Measurements from ENCODE around the gene DDX3X. TPM values are rescaled to one million over a fixed set of nuclear protein-coding genes. Genes with fewer than 3 reads are reported as not detected.
"Not testable (repeated sequence)": the region's sequence is repeated elsewhere in the genome, so short reads cannot be mapped to it uniquely, and the experiment has no call there.

DDX3X gene
- total RNA-seq (2014; rRNA removed; shearing (Covaris generic)) = 201 and 220 TPM in 2 replicates

DNA sequence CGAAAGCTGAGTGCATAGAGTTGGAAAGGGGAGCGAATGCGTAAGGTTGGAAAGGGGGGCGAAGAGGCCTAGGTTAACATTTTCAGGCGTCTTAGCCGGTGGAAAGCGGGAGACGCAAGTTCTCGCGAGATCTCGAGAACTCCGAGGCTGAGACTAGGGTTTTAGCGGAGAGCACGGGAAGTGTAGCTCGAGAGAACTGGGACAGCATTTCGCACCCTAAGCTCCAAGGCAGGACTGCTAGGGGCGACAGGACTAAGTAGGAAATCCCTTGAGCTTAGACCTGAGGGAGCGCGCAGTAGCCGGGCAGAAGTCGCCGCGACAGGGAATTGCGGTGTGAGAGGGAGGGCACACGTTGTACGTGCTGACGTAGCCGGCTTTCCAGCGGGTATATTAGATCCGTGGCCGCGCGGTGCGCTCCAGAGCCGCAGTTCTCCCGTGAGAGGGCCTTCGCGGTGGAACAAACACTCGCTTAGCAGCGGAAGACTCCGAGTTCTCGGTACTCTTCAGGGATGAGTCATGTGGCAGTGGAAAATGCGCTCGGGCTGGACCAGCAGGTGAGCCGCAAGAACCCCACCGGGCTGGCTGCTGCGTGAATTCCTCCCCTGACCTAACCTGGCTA lies at the start of gene DDX3X:
Gene DDX3X, plus strand, starts transcription at position 419 of the 619 bp plus-strand sequence. Its CDS starts 91 bp downstream, at position 510.
- Histone ChIP-seq H3K4me1 (no peaks in the 10 kb centered on the region), H3K36me3 (peaks cover 7% of the 10 kb centered on the region; the same call in 1 of the 2 replicates)
- DNase-seq = peak; percentile 74 to 84

DNA sequence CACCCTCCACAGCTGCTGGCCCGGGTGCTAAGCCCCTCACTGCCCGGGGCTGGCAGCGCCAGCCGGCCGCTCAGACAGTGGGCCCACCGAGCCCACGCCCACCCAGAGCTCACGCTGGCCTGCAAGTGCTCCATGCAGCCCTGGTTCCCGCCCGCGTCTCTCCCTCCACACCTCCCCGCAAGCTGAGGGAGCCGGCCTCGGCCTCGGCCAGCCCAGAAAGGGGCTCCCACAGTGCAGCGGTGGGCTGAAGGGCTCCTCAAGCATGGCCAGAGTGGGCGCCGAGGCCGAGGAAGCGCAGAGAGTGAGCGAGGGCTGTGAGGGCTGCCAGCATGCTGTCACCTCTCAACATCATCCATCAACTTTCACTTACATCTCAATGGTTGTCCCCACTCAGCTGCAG lies 48.0 kb upstream of the DDX3X start:
- H3K36me3 ChIP-seq; H3K9me3 ChIP-seq (replicated peaks); H3K4me1 ChIP-seq; H3K27ac ChIP-seq; H3K27me3 ChIP-seq; DNase-seq; H3K4me3 ChIP-seq: not testable (repeated sequence)

More for the DNA sequence above, at the start of gene DDX3X:
- Histone ChIP-seq H3K27ac (peak within 1 kb of the TSS; percentile 98), H3K4me3 (peak within 1 kb of the TSS; percentile 95), H3K27me3 (no peaks in the 10 kb centered on the region), H3K9me3 (replicated peaks) (no peaks in the 10 kb centered on the region)

DNA sequence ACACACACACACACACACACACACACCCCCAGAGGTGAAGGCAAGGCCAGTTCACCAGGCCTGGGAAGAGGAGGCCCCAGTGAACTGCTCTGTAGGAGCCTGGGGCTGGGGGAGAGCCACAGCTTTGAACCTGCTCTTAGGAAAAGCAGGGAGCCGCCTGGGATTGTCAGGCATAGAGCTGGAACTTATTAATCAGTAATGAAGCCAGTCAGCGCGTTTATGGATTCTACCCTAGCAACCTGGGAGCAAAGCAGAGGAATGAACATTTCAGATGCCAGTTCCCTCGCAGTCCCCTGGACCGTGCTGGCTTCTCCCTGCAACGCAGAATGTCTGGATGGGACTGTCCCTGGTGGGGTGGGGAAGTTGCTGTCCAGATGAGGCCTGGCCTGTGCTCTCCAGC lies 45.3 kb upstream of the DDX3X start:
- H3K27ac ChIP-seq = no peak overlapping the region
- H3K4me1 ChIP-seq = no peaks in the 10 kb centered on the region
- DNase-seq = no peak
- H3K9me3 ChIP-seq (replicated peaks) = no peaks in the 10 kb centered on the region
- H3K27me3 ChIP-seq = no peaks in the 10 kb centered on the region
- H3K4me3 ChIP-seq = no peak overlapping the region
- H3K36me3 ChIP-seq = no peaks in the 10 kb centered on the region

DNA sequence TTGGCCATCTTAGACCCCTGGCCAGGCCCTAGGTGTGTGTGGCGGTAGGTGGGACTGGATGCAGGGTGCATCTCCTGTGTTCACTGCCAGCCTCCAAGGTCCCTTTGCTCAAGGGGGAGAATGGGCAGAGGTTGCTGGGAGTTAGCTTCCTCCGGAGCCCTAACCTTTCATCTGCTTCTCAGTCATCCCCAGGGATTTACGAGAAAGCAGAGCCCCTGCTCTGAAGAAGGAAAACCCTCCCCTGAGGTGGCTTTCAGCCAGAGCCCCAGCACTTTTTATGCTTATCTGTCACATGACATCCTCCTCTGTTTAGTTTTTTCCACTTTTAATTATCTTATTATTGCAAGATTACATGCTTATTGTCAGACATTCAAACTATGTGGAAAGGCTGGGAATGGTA lies 44.9 kb upstream of the DDX3X start:
- Histone ChIP-seq H3K27ac (no peak overlapping the region), H3K27me3 (no peaks in the 10 kb centered on the region), H3K36me3 (no peaks in the 10 kb centered on the region), H3K4me1 (no peaks in the 10 kb centered on the region), H3K9me3 (replicated peaks) (no peaks in the 10 kb centered on the region), H3K4me3 (no peak overlapping the region)
- DNase-seq = no peak

DNA sequence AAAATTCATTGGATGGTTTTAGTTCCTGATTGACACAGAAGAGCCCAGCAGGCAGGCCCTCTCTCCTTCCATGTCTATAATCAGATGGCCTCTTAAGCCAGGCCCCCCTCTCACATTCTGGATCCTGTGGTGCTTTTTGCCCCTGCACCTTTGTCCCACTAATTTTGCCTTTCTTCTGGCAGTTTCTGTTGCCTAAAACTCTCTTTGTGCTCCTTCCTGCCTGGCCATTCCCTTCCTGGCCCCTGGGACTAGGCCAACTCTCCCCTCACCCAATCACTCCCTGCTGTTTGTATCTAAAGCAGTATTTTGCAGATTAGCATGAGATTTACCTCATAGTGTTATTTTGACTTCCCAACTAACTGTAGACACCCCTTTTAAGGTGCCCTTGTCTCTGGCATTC lies 42.7 kb upstream of the DDX3X start:
- Histone ChIP-seq H3K27me3 (no peaks in the 10 kb centered on the region), H3K36me3 (no peaks in the 10 kb centered on the region), H3K4me1 (no peaks in the 10 kb centered on the region), H3K4me3 (no peak overlapping the region), H3K9me3 (replicated peaks) (no peaks in the 10 kb centered on the region), H3K27ac (no peak overlapping the region)
- no peak for DNase-seq

DNA sequence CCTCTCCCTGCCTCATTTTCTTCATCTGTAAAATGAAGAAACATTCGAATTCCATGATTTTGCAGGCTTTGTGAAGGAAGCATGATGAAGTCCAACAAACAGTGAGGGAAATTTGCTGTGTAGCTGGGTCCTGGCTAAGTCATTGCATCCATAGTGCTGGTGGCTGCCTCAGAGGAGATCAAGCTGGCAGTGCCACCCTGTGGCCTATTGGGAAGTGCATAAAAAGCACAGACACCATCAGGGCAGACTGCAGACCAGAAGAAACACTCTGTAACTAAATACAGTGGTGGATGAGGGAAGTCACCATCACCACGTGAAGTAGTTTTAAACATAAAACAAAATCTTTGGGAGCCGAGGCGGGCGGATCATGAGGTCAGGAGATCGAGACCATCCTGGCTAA lies 40.7 kb upstream of the DDX3X start:
- no peak for DNase-seq
- H3K27me3 ChIP-seq = no peaks in the 10 kb centered on the region
- no peak overlapping the region for H3K27ac ChIP-seq
- H3K36me3 ChIP-seq = no peaks in the 10 kb centered on the region
- H3K4me1 ChIP-seq = no peaks in the 10 kb centered on the region
- H3K4me3 ChIP-seq = no peak overlapping the region
- H3K9me3 ChIP-seq (replicated peaks) = no peaks in the 10 kb centered on the region

DNA sequence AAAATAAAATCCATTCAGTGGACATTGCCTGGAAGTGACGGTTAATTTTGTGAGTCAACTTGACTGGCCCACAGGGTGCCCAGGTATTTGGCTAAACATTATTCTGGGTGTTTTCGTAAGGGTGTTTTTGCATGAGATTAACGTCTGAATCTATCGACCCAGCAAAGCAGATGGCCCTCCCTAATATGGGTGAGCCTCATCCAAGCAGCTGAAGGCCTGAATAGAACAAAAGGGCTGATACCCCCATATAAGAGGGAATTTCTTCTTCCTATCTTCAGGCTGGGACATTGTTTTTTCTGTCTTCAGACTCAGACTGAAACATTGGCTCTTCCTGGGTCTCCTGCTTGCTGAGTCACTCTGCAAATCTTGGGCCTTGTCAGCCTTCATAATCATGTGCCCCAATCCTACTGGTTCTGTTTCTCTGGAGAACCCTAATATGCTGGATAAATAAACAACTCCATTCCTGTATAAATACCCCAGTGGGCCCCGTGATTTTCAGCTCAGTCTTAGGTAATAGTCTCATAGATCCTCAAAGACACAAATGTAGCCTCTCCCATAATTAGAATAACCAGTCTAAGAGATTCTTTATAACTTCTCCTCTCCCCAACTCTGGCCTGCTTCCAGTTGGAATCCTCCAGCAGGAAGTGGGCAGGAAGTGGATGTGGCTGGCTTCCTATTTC lies 33.1 kb upstream of the DDX3X start:
- no peak overlapping the region for H3K4me3 ChIP-seq
- no peaks in the 10 kb centered on the region for H3K27me3 ChIP-seq
- H3K4me1 ChIP-seq = no peaks in the 10 kb centered on the region
- no peaks in the 10 kb centered on the region for H3K36me3 ChIP-seq
- no peak overlapping the region for H3K27ac ChIP-seq
- DNase-seq = no peak
- no peaks in the 10 kb centered on the region for H3K9me3 ChIP-seq (replicated peaks)

DNA sequence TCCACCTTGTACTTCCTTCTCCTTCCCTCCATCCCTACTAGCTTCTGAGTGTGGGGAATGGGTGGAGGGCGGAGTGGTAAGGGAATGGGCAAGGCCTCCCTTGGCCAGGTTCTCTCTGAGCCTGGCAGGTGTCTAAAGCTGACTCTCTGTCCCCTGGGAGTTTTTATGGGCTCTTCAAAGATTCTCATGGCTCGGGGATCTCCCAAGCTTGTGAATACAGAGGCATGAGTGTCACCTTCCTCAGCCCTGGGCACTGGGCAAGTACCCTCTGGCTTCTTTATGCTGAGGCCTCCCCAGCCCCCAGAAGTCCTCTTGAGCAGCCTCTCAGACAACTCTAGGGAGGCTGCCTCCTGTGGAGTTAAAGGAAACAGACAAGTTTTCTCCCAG lies 32.5 kb upstream of the DDX3X start:
- Histone ChIP-seq H3K9me3 (replicated peaks) (no peaks in the 10 kb centered on the region), H3K4me3 (no peak overlapping the region), H3K27ac (no peak overlapping the region), H3K36me3 (no peaks in the 10 kb centered on the region), H3K27me3 (no peaks in the 10 kb centered on the region), H3K4me1 (no peaks in the 10 kb centered on the region)
- no peak for DNase-seq

DNA sequence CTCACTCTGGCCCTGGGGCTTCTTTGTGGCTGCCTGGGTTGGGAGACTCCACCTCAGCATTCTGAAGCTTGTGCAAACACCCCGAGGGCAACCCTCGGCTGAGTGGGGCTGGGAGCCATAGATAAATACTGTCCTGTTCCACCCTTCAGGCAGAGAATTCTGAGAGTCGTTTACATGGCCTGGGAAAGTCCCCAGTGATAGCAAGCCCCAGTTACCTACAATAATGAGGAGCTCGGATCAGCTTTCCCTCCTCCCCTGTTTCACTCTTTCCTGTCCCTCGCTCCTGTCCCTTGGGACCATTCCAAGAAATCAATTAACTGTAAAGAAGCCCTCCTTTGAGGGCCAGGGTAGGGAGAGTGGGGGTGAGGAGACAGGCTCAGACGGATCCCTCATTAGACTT lies 31.6 kb upstream of the DDX3X start:
- no peak overlapping the region for H3K4me3 ChIP-seq
- H3K36me3 ChIP-seq = no peaks in the 10 kb centered on the region
- H3K27me3 ChIP-seq = no peaks in the 10 kb centered on the region
- no peaks in the 10 kb centered on the region for H3K4me1 ChIP-seq
- no peak overlapping the region for H3K27ac ChIP-seq
- H3K9me3 ChIP-seq (replicated peaks) = no peaks in the 10 kb centered on the region
- no peak for DNase-seq

DNA sequence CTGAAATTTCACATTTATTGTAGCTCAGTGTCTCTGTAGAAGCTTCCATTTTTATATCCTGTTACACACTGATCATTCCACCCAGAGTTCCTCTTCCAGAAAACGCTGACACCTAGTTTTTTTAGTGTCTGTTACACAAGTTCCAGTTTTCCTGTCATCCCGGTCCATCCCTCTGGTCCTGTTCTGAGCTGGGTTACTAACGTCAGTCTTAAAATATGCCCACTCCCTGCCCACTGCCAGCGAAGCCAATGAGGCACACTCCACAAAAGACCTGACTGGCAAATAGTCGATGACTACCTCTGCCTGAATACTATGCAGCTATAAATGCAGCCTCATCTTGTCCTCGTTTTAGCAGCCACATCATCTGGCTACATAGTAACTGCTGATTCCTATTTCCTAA lies 30.9 kb upstream of the DDX3X start:
- H3K4me3 ChIP-seq = no peak overlapping the region
- H3K4me1 ChIP-seq = no peaks in the 10 kb centered on the region
- no peak for DNase-seq
- H3K9me3 ChIP-seq (replicated peaks) = no peaks in the 10 kb centered on the region
- H3K27me3 ChIP-seq = no peaks in the 10 kb centered on the region
- no peaks in the 10 kb centered on the region for H3K36me3 ChIP-seq
- H3K27ac ChIP-seq = no peak overlapping the region

DNA sequence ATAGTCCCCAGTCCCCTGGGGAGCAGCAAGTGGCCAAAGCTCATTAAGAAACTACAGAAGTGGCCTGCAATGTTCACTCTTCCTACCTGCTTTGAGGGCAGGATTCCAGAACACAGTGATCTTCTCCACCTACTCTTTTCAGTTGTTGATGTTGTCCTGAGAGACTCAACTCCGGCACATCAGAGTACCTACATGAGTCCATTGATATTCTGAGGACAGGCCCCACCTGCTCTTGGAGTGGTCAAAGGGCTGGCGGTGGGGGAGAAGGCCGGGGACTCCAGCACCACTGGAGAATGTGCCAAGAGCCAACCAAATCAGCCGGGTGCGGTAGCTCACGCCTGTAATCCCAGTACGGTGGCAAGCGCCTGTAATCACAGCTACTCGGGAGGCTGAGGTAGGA lies 29.8 kb upstream of the DDX3X start:
- H3K27me3 ChIP-seq = no peaks in the 10 kb centered on the region
- DNase-seq = no peak

DNA sequence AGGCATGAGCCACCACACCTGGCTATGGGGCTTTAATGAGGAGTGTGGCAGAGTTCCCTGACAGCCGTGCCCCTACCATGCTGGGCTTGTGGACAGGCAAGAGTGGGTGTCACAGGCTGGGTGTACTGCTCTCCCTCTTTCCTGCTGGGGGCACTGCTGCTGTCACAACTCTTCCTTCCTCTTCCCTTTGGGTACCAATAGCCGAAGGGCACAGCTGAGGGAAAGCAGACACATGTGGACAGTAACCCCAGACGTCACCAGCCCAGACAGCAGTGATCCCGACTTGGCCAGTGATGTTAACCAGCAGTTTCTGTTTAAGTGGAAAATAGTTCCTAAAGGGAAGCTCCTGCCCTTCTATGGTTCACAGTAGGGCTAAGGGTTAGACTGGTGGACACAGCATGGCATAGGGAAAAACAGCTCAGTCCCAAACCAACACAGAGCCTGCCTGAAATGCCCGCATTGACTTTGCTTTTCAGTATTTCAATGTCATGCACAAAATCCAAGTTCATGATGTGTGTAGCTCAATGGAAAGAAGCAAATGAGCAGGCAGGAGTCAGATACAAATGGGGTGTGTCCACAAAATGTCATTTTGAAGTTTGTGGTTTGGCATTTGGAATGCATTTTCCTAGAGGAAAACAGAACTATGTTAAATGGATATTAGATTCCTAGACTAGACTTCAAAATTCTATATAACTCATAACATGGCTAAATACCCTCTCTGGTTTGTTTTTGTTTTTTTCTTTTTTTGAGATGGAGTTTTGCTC lies 24.9 kb upstream of the DDX3X start:
- DNase-seq = no peak
- Histone ChIP-seq H3K27me3 (no peaks in the 10 kb centered on the region), H3K36me3 (no peaks in the 10 kb centered on the region), H3K4me1 (no peaks in the 10 kb centered on the region), H3K27ac (no peak overlapping the region), H3K4me3 (no peak overlapping the region), H3K9me3 (replicated peaks) (no peaks in the 10 kb centered on the region)

More for the DNA sequence above, 29.8 kb upstream of the DDX3X start:
- H3K27ac ChIP-seq = no peak overlapping the region
- H3K36me3 ChIP-seq = no peaks in the 10 kb centered on the region
- no peak overlapping the region for H3K4me3 ChIP-seq
- H3K9me3 ChIP-seq (replicated peaks) = no peaks in the 10 kb centered on the region
- H3K4me1 ChIP-seq = no peaks in the 10 kb centered on the region

DNA sequence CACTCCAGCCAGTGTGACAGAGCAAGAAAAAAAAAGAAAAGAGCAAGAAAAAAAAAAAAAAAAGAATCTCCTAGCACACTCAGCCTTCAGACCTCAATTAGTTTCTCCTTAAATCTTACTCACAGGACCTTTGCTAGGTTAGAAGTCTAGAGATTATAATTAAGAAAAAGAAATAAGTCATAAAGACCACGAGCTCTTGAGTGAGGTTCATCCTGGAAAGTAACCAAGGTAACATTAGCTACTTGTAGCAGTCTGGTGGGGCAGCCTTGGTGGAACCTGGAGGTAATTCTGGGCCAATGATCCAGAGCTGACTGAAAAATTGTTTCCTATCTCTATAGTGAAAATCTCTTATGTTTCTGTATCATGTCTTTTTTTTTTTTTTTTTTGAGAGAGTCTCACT lies 21.2 kb upstream of the DDX3X start:
- H3K4me3 ChIP-seq = no peak overlapping the region
- no peaks in the 10 kb centered on the region for H3K4me1 ChIP-seq
- no peak for DNase-seq
- no peaks in the 10 kb centered on the region for H3K27me3 ChIP-seq
- no peaks in the 10 kb centered on the region for H3K9me3 ChIP-seq (replicated peaks)
- H3K36me3 ChIP-seq = no peaks in the 10 kb centered on the region
- no peak overlapping the region for H3K27ac ChIP-seq

DNA sequence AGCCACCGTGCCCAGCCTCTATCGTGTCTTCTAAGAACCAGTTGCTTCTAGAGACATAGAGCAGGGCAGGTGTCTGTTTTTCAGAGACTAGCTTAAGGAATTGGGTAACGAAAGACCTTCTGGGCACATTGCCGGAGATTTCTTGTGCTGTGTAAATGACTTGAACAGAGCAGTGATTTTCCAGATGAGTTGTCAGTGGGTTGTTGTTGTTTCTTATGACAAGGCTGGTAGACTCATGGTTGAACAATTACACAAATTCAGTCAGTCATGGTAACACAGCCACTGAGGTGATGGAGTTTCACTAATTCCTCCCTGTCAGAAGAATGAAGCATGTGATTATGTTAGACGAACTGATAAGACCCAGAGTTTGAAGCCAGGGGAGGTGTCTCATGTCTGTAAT lies 20.5 kb upstream of the DDX3X start:
- DNase-seq = no peak
- H3K36me3 ChIP-seq = no peaks in the 10 kb centered on the region
- H3K27me3 ChIP-seq = no peaks in the 10 kb centered on the region
- no peaks in the 10 kb centered on the region for H3K4me1 ChIP-seq
- H3K27ac ChIP-seq = no peak overlapping the region
- H3K9me3 ChIP-seq (replicated peaks) = no peaks in the 10 kb centered on the region
- H3K4me3 ChIP-seq = no peak overlapping the region

DNA sequence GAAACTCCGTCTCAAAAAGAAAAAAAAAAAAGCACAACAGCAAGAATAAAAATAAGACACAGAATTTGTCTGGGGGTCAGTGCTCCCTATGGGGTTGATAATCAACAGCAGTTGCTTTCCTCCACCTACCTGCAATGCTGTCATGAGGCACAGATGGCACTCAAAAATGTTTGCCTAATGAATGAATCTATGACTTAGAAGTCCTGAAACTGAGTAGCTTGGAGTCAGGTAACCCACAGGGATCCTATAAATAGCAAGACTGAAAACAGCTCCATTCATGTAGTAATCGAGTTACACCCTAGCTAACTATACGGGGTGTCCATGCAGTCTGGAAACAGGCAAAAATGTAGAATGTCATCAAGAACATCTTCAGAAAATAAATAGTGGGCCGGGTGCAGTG lies 19.8 kb upstream of the DDX3X start:
- no peaks in the 10 kb centered on the region for H3K36me3 ChIP-seq
- H3K27me3 ChIP-seq = no peaks in the 10 kb centered on the region
- no peak for DNase-seq
- no peak overlapping the region for H3K4me3 ChIP-seq
- no peak overlapping the region for H3K27ac ChIP-seq
- no peaks in the 10 kb centered on the region for H3K9me3 ChIP-seq (replicated peaks)
- no peaks in the 10 kb centered on the region for H3K4me1 ChIP-seq
